GM12801 (cell line): ENCODE data around the gene MBIP.

Source experiments
- CTCF ChIP-seq: IDR thresholded peaks from one replicate; pipeline ENCODE4 v1.5.1; 2011; ENCODE audit warnings: control low read depth; ENCODE audit not compliant: insufficient read length; ENCODE audit errors: extremely low read depth

MBIP gene

GRCh38 chr14:36304895-36305294, 15.5 kb downstream of the MBIP start:
- TF ChIP-seq CTCF = no peak

- no peak for TF ChIP-seq CTCF
These were observed 16.5 kb downstream of the MBIP start for GRCh38 chr14:36303960-36304359.

- no peak for TF ChIP-seq CTCF
These were observed 17.6 kb downstream of the MBIP start for GRCh38 chr14:36302823-36303222.

- TF ChIP-seq CTCF = no peak
These were observed 19.3 kb downstream of the MBIP start for GRCh38 chr14:36301159-36301558.

- TF ChIP-seq CTCF = no peak
These were observed 20.1 kb downstream of the MBIP start for GRCh38 chr14:36300337-36300736.

- TF ChIP-seq CTCF = no peak
These were observed 24.5 kb downstream of the MBIP start for GRCh38 chr14:36295642-36296627.

- TF ChIP-seq CTCF = no peak
These were observed 25.9 kb downstream of the MBIP start for GRCh38 chr14:36294543-36294942.
